Measurements from ENCODE around the gene GABBR2.

The GABBR2 gene

GRCh38 chr9:98331536-98332259, 377.0 kb downstream of the GABBR2 start:
- DNase-seq = no peak

GRCh38 chr9:98330831-98331230, 377.9 kb downstream of the GABBR2 start:
- no peak for DNase-seq

- no peak for DNase-seq
Observed at GRCh38 chr9:98329904-98330303, 378.8 kb downstream of the GABBR2 start.

GRCh38 chr9:98329281-98329680, 379.5 kb downstream of the GABBR2 start:
- no peak for DNase-seq

- no peak for DNase-seq
Observed at GRCh38 chr9:98328770-98329169, 380.0 kb downstream of the GABBR2 start.

DNA sequence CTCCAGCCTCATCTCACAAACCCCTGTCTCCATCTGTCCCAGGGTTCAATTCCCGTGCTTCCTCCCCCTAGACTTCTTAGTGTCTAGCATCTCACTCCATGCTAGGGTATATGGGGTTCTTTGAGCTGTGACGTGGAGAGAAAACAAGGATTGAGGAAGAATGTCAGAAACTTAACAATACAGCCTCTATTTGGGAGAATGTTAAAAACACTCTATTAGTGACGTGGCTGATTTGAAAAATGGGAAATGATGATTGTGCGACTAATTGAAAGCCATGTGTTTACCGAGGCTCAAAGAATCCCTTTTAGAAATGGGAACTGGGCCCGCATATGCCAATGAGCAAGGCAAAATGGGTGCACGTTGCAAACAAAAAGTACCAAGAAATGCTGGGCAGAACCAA, 380.6 kb downstream of the GABBR2 start:
- DNase-seq = no peak

DNA sequence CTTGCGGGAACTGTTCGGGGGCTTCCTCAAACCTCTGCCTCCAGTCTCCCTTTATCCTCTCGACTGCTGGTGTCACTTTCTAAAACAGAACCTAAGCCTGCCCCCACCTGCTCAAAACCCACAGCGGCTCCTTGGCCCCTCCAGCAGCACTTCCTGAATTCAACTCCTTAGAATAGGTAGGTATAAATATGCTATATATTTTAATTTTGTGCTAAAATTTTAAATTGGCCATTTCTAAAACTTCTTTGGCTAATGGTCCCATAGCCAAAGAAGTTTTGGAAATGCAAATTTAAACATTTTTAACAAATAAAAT, 381.5 kb downstream of the GABBR2 start:
- no peak for DNase-seq

- no peak for DNase-seq
Observed at GRCh38 chr9:98326459-98327248, 382.1 kb downstream of the GABBR2 start.

GRCh38 chr9:98324801-98325200, 383.9 kb downstream of the GABBR2 start:
- DNase-seq = no peak

DNA sequence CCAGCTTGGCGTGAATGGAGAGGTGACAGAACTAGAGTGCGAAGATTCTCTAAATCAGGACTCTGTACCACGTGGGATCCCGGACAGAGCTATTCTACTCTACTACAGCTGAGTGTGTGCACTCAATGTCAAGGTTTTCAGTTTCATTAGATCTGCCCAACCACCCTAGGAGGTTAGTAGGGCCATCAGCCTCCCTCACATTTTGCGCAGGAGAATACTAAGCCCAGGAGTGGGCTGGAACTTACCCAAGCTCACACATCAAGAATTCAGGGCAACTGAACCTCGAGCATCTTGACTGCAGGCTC, 385.0 kb downstream of the GABBR2 start:
- no peak for DNase-seq

DNA sequence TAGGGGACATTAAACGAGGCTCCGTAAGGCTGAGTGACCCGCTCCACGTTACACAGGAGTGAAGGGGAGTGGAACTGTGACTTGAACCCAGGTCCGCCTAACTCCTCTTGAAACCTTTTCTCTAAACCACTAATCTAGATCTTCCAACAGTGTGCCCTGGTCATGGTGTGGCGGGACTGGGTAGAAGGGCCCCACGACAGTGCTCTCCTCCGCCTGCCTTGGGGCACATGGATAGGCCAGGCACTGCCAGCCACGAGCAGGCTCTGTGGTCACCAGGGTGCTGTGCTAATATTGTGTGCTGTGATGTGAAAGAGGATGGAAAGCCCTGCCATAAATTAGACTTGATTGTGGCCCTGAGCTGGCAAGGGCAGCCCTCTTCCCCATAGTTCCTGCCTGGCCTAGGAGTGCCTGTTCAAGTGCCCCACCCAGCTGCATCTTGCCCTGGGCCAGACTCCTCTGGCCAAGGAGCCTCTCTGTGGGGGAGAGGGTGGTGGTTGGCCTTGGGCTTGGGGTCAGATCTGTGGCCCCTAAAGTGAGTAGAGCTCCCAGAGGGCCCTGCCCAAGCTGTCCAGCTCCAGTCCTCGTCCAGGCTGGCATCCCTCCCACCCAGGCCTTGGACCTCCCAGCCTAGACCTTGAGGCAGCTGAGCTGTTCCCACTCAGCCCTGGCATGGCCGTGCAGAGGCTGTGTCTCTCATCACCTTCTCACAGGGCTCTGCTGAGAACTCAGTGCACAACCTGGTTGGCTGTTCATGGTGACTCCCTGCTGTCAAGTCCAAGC, 385.5 kb downstream of the GABBR2 start:
- DNase-seq = no peak

GRCh38 chr9:98321269-98321668, 387.5 kb downstream of the GABBR2 start:
- no peak for DNase-seq

GRCh38 chr9:98318834-98319478, 389.8 kb downstream of the GABBR2 start:
- no peak for DNase-seq

DNA sequence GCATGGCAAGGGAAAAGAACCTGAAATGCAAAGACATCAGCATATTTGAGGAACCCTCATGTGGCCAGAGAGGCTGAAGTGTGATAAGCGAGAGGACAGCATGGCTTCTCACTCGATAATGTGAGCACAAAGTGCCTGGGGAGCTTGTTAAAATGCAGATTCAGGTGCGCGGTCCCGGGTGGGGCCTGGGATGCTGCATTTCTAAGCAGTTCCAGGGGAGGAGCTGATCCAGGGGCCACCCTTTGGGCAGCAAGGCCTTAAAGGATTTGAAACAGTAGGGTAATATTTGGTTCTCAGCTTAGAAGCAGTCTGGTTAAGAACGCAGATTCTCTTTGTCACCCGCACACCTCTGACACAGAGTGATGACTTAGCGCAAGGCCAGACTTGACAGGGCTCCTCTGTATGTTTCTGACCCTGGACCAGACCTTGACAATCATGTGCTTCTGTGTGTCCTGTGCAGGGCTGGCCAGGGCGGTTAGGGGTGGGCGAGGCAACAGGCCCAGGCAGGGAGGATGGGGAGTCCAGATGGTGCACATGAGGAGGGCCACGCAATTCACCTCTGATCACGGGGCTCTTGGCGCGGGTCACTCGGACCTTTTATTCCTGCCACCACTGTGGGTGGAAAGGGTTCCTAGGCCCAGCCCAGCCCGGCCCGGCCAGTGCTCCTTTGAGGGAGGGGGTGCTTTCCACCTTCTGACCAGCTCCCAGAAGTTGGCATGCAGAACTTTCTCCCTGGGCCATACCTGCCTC, 390.5 kb downstream of the GABBR2 start:
- DNase-seq = no peak

DNA sequence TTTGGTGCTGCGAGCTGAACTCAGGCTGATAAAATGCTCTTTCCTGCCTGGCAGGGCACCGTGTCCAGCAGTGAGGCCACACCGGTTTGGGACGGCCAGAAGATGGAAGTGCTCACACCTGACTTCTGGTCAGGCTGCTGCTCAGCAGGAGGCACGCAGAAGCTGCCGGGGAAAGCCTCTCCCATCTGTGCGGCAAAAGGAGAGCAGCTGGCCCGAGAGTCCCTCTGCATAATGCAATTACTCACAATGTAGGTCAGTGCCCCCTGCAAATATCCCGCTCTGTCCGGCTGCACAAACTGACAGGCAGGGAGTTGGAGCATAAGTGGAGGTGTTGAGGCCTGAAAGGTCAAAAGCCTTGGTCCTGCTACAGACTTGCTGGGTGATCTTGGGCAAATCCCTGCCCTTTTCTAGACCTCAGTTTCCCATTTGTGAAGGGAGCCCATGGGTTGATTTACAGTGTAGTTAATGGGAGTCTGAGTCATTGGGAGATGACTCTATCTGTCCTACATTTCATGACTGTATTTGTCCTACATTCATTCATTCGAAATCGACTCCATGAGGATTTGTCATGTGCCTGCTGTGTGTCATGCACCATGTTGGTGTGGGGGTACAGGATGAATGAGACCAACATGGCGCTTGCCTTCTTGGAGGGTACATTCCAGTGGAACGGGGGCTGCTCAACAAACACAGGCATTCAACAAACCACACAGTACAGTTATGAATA, 391.4 kb downstream of the GABBR2 start:
- no peak for DNase-seq

DNA sequence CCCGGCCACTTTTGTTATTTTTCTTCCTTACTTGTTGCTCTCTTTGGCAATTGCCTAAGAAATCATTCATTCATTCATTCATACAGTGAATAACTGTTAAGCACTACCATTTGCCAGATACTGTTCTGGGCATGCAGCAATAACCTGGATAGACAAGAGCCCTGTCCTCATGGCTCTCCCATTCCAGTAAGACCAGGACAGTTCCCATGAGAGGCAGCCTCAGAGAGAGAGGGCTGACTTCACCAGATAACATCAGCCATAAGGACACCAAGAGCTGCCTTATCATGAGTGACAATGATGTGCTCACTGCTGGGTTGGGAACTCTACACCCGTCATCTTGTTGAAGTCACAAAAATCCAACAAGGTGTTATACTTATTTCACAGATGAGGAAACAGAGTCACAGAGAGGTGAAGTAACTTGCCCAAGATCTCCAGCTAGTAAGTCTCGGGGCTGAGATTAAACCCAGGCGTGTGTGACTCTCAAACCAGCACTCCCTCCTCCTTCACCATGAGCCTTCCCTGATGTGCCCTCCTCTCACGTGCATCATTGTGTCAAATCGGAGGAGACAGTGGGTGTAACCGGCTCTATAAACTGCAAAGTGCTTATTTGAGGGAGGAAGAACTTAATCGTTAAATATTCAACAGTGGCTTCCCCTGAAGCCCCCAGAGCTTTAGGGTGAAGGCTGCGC, 392.1 kb downstream of the GABBR2 start:
- no peak for DNase-seq

- peak; percentile 62 for DNase-seq
Observed at GRCh38 chr9:98315551-98316060, 393.1 kb downstream of the GABBR2 start.

DNA sequence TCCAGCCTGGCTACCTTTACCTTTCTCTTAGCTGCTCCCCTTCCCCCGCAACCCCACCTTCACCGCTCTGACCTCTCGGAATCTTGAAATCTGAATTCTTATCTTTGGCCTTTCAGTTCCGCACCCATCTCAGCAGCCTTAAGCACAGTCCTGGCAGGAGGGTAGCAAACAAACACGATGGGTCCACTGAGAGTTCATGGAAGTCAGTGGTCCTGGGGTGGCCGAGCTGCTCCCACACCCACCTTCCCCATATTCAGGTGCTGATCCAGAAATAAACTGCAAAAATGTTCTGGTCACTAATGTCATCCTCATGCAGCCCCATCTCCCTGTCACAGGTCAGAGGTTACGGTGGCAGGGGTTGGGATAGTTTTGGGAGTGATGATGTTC, 393.7 kb downstream of the GABBR2 start:
- DNase-seq = no peak

GRCh38 chr9:98314381-98315066, 394.2 kb downstream of the GABBR2 start:
- no peak for DNase-seq

DNA sequence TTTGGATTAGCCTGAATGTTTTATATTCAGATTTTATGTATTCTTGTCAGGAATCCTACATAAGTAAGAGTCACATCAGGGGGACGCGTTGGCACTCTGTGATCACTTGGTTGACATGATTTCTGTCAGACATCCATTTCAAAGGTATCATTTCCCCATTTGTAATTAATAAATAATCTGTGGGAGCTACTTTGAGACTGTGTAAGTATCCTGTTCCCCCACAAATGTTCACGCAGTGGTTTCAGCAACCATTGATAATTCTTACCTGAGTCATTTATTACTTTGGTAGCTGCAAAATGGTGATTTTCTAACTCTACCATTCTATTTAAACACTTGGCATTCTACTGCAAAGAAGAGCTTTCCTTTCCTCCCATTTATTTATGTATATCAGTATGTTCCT, 396.4 kb downstream of the GABBR2 start:
- DNase-seq = no peak

DNA sequence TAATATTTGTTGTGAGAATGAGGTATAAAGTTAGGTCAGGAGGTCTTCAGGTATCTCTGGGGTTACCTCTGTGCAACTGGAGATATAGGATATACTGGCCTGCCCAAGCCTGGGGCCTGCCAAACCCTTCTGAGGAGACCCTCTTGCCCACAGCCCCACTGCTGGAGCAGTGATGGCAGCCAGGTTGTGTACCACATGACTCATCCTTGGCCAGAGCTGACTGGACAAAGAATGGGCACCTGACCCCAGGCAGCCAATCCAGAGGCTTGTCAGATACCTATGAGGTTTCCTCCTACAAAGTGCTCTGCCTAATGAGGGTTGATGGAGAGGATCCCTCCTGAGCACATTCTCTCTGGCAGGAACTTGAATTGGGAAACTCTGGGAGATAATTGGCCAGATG, 397.2 kb downstream of the GABBR2 start:
- DNase-seq = no peak
